ENCODE data around the gene DNAJB11.
"Not testable (repeated sequence)": the region's sequence is repeated elsewhere in the genome, so short reads cannot be mapped to it uniquely, and the experiment has no call there.

The DNAJB11 gene

DNA sequence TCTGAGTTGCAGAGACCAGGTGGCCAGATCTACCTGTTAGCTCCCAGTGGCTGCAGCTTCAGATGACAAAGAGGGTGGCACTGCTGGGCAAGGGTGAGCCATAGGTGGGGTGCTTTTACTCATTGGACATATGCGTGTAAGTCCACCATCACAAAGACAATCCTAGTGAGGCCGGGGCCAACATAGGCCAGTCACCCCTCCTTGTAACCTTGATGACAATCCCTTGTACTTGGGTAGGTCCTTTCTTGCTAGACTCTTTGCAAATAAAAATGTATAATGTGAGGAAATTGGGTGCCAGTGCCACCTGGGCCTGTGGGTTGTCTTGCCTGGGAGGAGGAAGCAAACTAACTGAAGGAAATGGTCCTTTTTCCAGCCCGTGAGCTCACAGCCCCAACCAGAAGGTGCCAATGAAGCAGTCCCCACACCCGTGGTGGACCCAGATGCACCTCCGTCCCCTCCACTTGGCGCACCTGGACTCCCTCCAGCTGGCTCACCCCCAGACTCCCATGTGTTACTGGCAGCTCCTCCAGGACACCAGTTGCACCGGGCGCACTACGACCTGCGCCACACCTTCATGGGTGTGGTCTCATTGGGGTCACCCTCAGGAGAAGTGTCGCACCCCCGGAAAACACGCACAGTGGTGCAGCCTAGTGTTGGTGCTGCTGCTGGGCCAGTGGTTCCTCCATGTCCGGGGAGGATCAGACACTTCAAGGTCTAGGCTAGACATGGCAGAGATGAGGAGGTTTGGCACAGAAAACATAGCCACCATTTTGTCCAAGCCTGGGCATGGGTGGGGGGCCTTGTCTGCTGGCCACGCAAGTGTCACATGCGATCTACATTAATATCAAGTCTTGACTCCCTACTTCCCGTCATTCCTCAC is 49.9 kb downstream of the DNAJB11 start:
- DNase-seq: no peak

DNA sequence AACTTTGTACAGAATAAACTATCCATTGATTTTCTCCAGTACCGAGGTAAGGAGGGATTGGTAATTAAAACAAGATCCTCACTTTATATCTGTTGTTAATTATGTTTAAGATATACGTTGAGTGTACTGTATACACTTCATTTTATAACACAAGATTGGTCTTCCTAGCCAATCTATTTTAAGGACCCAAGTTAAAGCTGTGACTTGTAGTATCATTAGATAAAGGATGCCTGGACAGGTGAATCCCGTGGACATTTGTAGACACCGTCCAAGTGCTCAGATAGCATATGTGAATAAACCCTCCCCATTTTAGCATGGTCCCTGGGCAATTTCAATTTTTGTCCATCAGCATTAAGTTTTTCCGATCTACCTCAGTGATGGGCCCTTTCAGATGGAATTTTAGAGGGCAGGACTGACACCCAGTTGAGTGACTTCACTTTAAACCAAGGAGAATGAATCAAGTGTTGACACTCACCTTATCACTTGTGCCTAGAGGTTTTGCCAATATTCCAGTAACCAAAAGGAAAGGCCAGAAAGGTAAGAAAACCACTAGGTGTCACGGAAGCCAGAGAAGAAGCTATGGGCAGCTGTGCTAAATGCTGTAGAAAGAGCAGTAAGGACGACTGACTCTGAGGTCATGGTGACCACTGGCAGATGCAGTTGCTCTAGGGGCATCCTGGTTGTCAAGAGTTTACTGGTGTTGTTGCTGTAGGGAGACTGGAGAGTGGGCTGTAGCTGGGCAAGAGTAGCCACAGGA is 51.6 kb downstream of the DNAJB11 start:
- DNase-seq: no peak

DNA sequence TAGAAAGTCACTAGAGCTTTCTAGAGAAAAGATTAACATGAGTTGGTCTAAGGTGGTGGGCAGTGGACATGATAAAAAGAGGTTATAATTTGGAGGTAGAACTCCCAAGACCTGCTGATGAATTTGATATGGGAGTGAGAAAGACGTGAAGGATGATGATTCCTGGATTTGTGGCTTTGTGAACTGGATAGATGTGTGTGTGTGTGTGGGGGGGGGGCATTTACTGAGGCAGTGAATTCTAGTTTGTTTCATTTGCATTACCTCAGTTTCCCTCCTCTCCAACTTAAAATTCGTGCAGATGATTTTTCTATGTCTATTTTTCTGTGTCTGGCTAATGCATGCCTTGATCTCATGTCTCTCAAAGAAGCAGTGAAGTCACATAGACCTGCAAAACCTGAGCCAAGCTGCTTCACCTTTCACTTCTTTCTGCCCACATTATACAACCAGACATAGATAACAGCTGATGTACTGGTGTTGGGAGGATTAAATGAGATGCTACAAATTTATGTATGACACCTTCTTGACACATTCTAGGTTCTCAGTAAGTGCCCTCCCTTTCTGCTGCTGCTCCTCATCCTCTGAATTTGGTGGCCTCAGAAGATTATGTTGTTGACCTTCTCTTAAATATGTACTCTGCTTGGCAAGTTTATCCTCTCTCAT is 52.3 kb downstream of the DNAJB11 start:
- DNase-seq: no peak

DNA sequence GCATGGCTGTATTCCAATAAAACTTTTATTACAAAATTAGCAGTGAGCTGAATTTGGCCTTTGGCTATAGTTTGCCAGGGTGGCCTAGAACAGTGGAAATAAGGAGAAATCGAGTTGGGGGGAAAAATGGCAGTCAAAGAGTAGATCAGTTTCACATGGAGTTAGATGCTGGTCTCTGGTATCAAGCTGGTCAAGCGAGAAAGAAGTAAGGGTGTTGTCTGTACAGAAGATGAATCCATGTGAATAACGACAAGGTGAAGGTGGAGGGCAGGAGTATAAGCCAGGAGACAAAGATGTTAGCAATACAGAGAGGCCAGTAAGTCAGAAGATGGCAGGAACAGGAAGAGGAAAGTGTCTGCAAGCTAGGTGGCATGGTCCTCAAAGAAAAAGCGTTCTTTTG is 54.1 kb downstream of the DNAJB11 start:
- DNase-seq: no peak

- no peak for DNase-seq
Measured at GRCh38 chr3:186625600-186626042, 55.1 kb downstream of the DNAJB11 start.

GRCh38 chr3:186626254-186626847 is 55.8 kb downstream of the DNAJB11 start:
- no peak for DNase-seq

- no peak for DNase-seq
Measured at GRCh38 chr3:186627852-186628414, 57.4 kb downstream of the DNAJB11 start.

DNA sequence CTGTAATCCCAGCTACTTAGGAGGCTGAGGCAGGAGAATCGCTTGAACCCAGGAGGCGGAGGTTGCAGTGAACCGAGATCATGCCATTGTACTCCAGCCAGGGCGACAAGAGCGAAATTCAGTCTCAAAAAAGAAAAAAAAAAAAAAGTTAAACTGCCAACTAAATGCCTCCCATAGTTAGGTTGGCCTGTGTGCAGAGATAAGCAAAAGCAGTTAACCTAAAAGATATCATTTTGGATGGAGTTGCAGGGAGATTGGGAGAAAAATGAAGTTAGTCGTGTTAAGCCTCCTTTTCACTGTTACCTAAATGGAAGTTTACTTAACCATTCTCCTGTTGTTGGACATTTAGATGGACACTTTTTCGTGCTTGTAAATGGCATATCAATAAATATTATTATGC is 58.2 kb downstream of the DNAJB11 start:
- DNase-seq: no peak

DNA sequence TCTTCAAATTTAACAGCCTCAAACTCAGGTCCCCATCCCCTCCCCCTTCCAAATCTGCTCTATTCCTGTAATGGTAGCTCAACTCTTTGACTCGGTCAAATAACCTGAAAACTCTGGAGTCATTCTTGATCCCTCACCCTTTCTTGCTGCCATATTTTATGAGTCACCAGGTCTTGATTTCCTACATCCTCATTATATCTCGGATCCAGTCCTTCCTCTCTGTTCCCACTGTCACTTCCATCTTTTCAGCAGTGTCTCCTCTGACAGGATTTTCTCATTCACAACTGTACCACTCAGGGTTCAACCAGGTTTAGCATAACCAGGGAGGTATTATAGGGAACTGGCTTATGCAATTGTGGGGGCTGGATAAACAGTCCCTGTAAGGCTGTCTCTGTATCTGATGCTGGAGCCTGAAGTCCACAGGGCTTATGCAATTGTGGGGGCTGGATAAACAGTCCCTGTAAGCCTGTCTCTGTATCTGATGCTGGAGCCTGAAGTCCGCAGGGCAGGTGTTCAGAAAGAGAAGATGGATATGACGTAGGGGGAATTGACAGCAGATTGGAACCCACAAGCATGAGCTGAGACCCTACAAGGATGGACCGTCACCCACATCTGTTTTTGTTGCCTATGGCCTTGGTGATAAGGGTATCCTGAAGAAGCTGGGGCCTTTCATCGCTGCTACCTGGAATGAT is 60.6 kb downstream of the DNAJB11 start:
- DNase-seq: no peak

- no peak for DNase-seq
Measured at GRCh38 chr3:186633481-186633880, 63.0 kb downstream of the DNAJB11 start.

- not testable (repeated sequence) for DNase-seq
Measured at GRCh38 chr3:186634207-186634606, 63.7 kb downstream of the DNAJB11 start.
